ENCODE results near the gene FAM24B.
"Not testable (repeated sequence)": the region's sequence is repeated elsewhere in the genome, so short reads cannot be mapped to it uniquely, and the experiment has no call there.

GRCh38 chr10:122866757-122867482 lies 12.5 kb downstream of the FAM24B start:
- not testable (repeated sequence) for TF ChIP-seq CTCF (IDR thresholded peaks at IDR 0.05; ENCODE audit: low read depth, low read length, missing input control); EGR1 (IDR thresholded peaks at IDR 0.05; ENCODE audit: low read depth in 2 of 2); YY1 (IDR thresholded peaks at IDR 0.05); ATF3 (IDR thresholded peaks at IDR 0.05); ZBTB33 (IDR thresholded peaks at IDR 0.05); MAX (IDR thresholded peaks at IDR 0.05)

Measured in liver (tissue), 3 donors.